ENCODE measurements around the gene RALGPS1.

DNA sequence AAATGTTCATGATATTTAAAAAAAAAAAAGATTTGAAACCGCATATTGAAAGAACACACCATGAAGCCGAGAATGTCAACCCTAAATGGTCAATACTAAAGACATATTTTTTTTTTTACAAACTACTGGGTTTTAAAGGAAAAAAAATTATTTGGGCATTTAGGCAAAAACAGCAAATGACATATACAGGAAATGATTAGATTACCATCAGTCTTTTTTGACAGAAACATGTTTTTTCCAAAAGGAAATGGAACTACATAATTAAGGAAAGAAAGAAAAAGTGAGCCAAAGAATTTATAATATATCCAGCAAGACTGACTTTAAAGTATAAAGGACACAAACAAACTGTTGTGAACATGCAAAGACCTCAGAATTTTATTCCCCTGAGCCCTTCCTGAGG is 56.7 kb downstream of the RALGPS1 start:
- TF ChIP-seq GATA2 (IDR thresholded peaks at IDR 0.05; ENCODE audit: low read depth, low read length) (no peak), GATA3 (IDR thresholded peaks at IDR 0.05; ENCODE audit: low read depth, low read length) (no peak)

Measured in SH-SY5Y (cell line).